Activated T-cell treated with anti-CD3 and anti-CD28 coated beads for 48 hours (primary cell): ENCODE data around the gene SLC5A7.

Experiments
- DNase-seq: peaks from one replicate; pipeline ENCODE4 v3.0.0-alpha.2; 2020; ENCODE audit warnings: low read depth

SLC5A7 gene

GRCh38 chr2:107986278-107987217 is at the start of gene SLC5A7:
Gene SLC5A7 (plus strand): TSS chr2:107986524. CDS start chr2:107988156, 1,632 bp downstream.
- no peak for DNase-seq

- no peak for DNase-seq
Measured at GRCh38 chr2:107961395-107961794, 24.9 kb upstream of the SLC5A7 start.

- DNase-seq = no peak
Measured at GRCh38 chr2:107964185-107964584, 22.1 kb upstream of the SLC5A7 start.

- DNase-seq = no peak
Measured at GRCh38 chr2:107984707-107985106, 1.6 kb upstream of the SLC5A7 start.

GRCh38 chr2:107988108-107988507 is 1.8 kb downstream of the SLC5A7 start:
- DNase-seq = no peak

GRCh38 chr2:107989445-107989844 is 3.1 kb downstream of the SLC5A7 start:
- DNase-seq = no peak

- no peak for DNase-seq
Measured at GRCh38 chr2:107990718-107991117, 4.4 kb downstream of the SLC5A7 start.

- DNase-seq = no peak
Measured at GRCh38 chr2:107992069-107992468, 5.7 kb downstream of the SLC5A7 start.

GRCh38 chr2:107999158-107999557 is 12.8 kb downstream of the SLC5A7 start:
- DNase-seq = no peak

- DNase-seq = no peak
Measured at GRCh38 chr2:108010912-108011591, 24.7 kb downstream of the SLC5A7 start.

- DNase-seq = no peak
Measured at GRCh38 chr2:108013305-108013704, 27.0 kb downstream of the SLC5A7 start.

- no peak for DNase-seq
Measured at GRCh38 chr2:108022628-108023027, 36.3 kb downstream of the SLC5A7 start.

GRCh38 chr2:108023776-108024175 is 37.5 kb downstream of the SLC5A7 start:
- DNase-seq = no peak

GRCh38 chr2:108026092-108026794 is 39.9 kb downstream of the SLC5A7 start:
- DNase-seq = no peak

GRCh38 chr2:108029496-108029895 is 43.2 kb downstream of the SLC5A7 start:
- no peak for DNase-seq

- DNase-seq = no peak
Measured at GRCh38 chr2:108029912-108030311, 43.6 kb downstream of the SLC5A7 start.

GRCh38 chr2:108031471-108031941 is 45.2 kb downstream of the SLC5A7 start:
- DNase-seq = no peak

- DNase-seq = no peak
Measured at GRCh38 chr2:108034843-108035242, 48.5 kb downstream of the SLC5A7 start.

GRCh38 chr2:108048752-108049151 is 62.4 kb downstream of the SLC5A7 start:
- no peak for DNase-seq

GRCh38 chr2:108058576-108059137 is 72.3 kb downstream of the SLC5A7 start:
- DNase-seq = no peak

GRCh38 chr2:108061439-108062042 is 75.2 kb downstream of the SLC5A7 start:
- no peak for DNase-seq
